Transverse colon (tissue), 4 donors: ENCODE measurements around the gene BRF1. TPM values are rescaled to one million over a fixed set of nuclear protein-coding genes. Genes with fewer than 3 reads are reported as not detected.

Source experiments
- DNase-seq: peaks from one replicate; pipeline ENCODE4 v3.0.0-alpha.2; 2019
- H3K27ac ChIP-seq, 4 donors: fragments of 200-600 bp; sonication (generic); 2 replicates each; pipeline ENCODE4 v1.5.1; 2016 to 2018; ENCODE audit warnings: inconsistent platforms in 4 of 4
- H3K27me3 ChIP-seq: fragments of 200-600 bp; sonication (generic); 2 replicates; pipeline ENCODE4 v1.5.1; 2017; ENCODE audit warnings: inconsistent platforms
- H3K36me3 ChIP-seq, 4 donors: fragments of 200-600 bp; sonication (generic); 2 replicates each; pipeline ENCODE4 v1.5.1; 2017 to 2019; ENCODE audit warnings: inconsistent platforms in 4 of 4
- H3K4me1 ChIP-seq, 4 donors: fragments of 200-600 bp; sonication (generic); 2 replicates each; pipeline ENCODE4 v1.5.1; 2017 to 2020; ENCODE audit warnings: inconsistent platforms in 4 of 4
- H3K4me3 ChIP-seq, 4 donors: fragments of 200-600 bp; sonication (generic); 1 replicate in 1 of 4; 2 replicates in 3 of 4; pipeline versions ENCODE4 v1.5.1 to v1.6.1; 2017 to 2019; ENCODE audit warnings: inconsistent platforms in 4 of 4
- H3K9me3 ChIP-seq, 2 donors: fragments of 200-600 bp; sonication (generic); 2 replicates each; pipeline ENCODE4 v1.5.1; 2017 to 2019; ENCODE audit warnings: inconsistent platforms in 2 of 2
- CTCF ChIP-seq, 5 experiments: fragments of 200-600 bp in 3 of 5; fragments of 450-650 bp in 2 of 5; sonication (generic) in 3 of 5; IDR thresholded peaks; 1 replicate in 2 of 5; 2 replicates in 3 of 5; pipeline ENCODE4 v1.5.1; 2016 to 2017; ENCODE audit warnings: antibody characterized with exemption in 5 of 5, inconsistent platforms in 3 of 5, mild to moderate bottlenecking in 2 of 5, moderate library complexity in 1 of 5
- EP300 ChIP-seq: sonication (generic); formaldehyde crosslinking; IDR thresholded peaks from one replicate; pipeline ENCODE4 v1.6.1; 2017; ENCODE audit warnings: antibody characterized with exemption, low read depth
- POLR2A ChIP-seq: fragments of 450-650 bp; IDR thresholded peaks from one replicate; pipeline ENCODE4 v1.6.1; 2016; ENCODE audit warnings: antibody characterized with exemption, mild to moderate bottlenecking, moderate library complexity
- POLR2AphosphoS5 ChIP-seq, 3 donors: sonication (generic); formaldehyde crosslinking; IDR thresholded peaks; one replicate each; pipeline ENCODE4 v1.6.1; 2016; ENCODE audit warnings: antibody characterized with exemption in 3 of 3
- WGBS, 2 donors: methylation state at CpG; one replicate each; pipeline ENCODE4 v1.1.5; 2018; ENCODE audit warnings: low coverage in 1 of 2; 5-methylcytosine and 5-hydroxymethylcytosine counted together
- in situ Hi-C, 4 donors: fragments of 200-750 bp; cut with MboI; loops; one replicate each; pipeline versions ENCODE4 v1.15.0 to v1.15.1; 2017; ENCODE audit warnings: low sequenced_read_pairs in 3 of 4, low pct_ligation_motif_present in 1 of 4, low pct_unique_long_range_greater_than_20kb in 1 of 4
- intact Hi-C: fragments of 100-400 bp; cut with DNase I; formaldehyde crosslinking; loops from one replicate; pipeline ENCODE4 v1.15.1; 2023; ENCODE audit warnings: low total_unique reads
- total RNA-seq, 4 donors: library from RNA; depleted of rRNA; stranded (reverse); fragments of >200 nt; gene quantifications; one replicate each; pipeline ENCODE4 v1.1.0, GENCODE V29; 2016

Gene BRF1
- total RNA-seq, 4 donors from 2014 or later, result 36.2 to 93.9 (median 62.6) TPM

- in situ Hi-C loops, result no loop called here
- H3K4me1 ChIP-seq, result no peaks in the 10 kb centered on the region
- no peak overlapping the region for H3K27ac ChIP-seq
- WGBS, 2 donors, result 95% methylated on average over 3 of the region's 3 CpGs; no CpG with 5 or more reads in 1 of the 2 donors
- no peak for DNase-seq
- H3K9me3 ChIP-seq, result no peaks in the 10 kb centered on the region
- intact Hi-C loops, result no loop called here
- H3K27me3 ChIP-seq, result no peaks in the 10 kb centered on the region
- peaks cover 0 to 8% (median 3%) of the 10 kb centered on the region in 4 donors for H3K36me3 ChIP-seq
- no peak overlapping the region for H3K4me3 ChIP-seq
- TF ChIP-seq POLR2AphosphoS5 (IDR thresholded peaks at IDR 0.05) (no peak), POLR2A (no peak), EP300 (no peak), CTCF (IDR thresholded peaks at IDR 0.05) (no peak)
These were observed 85.2 kb downstream of the BRF1 start for GRCh38 chr14:105215602-105216001.

- Histone ChIP-seq H3K27me3 (no peaks in the 10 kb centered on the region), H3K9me3 (no peaks in the 10 kb centered on the region), H3K4me3 (no peak overlapping the region), H3K27ac (no peak overlapping the region), H3K36me3 (peaks cover 0 to 8% (median 3%) of the 10 kb centered on the region in 4 donors), H3K4me1 (no peaks in the 10 kb centered on the region)
- intact Hi-C loops, result no loop called here
- TF ChIP-seq POLR2AphosphoS5 (IDR thresholded peaks at IDR 0.05) (no peak), POLR2A (no peak), CTCF (IDR thresholded peaks at IDR 0.05) (no peak), EP300 (no peak)
- in situ Hi-C loops, result no loop called here
- DNase-seq, result no peak
- WGBS, 2 donors, result 91% methylated on average over 8 of the region's 14 CpGs; no CpG with 5 or more reads in 1 of the 2 donors
These were observed 86.4 kb downstream of the BRF1 start for GRCh38 chr14:105214324-105214915.

- Histone ChIP-seq H3K27ac (no peak overlapping the region), H3K9me3 (no peaks in the 10 kb centered on the region), H3K4me1 (no peaks in the 10 kb centered on the region), H3K4me3 (no peak overlapping the region), H3K36me3 (peaks cover 0 to 4% (median 0%) of the 10 kb centered on the region in 4 donors), H3K27me3 (no peaks in the 10 kb centered on the region)
- no peak for TF ChIP-seq POLR2A
- TF ChIP-seq POLR2AphosphoS5 (IDR thresholded peaks at IDR 0.05), result no peak
- TF ChIP-seq EP300, result no peak
- TF ChIP-seq CTCF (IDR thresholded peaks at IDR 0.05), result no peak
- in situ Hi-C loops (no loop called here), intact Hi-C loops (no loop called here)
- DNase-seq, result no peak
- 94% methylated on average over 10 of the region's 10 CpGs; no CpG with 5 or more reads in 1 of the 2 donors for WGBS, 2 donors
These were observed 87.4 kb downstream of the BRF1 start for GRCh38 chr14:105213361-105213760.

GRCh38 chr14:105212541-105213300, 88.1 kb downstream of the BRF1 start:
- in situ Hi-C loops, result no loop called here
- Histone ChIP-seq H3K9me3 (no peaks in the 10 kb centered on the region), H3K4me3 (no peak overlapping the region), H3K4me1 (no peaks in the 10 kb centered on the region), H3K27ac (no peak overlapping the region), H3K36me3 (no peaks in the 10 kb centered on the region), H3K27me3 (no peaks in the 10 kb centered on the region)
- intact Hi-C loops, result no loop called here
- TF ChIP-seq CTCF (IDR thresholded peaks at IDR 0.05), result no peak
- TF ChIP-seq EP300, result no peak
- no peak for TF ChIP-seq POLR2AphosphoS5 (IDR thresholded peaks at IDR 0.05)
- TF ChIP-seq POLR2A, result no peak
- DNase-seq, result no peak
- WGBS, 2 donors, result 90% methylated on average over 17 of the region's 18 CpGs; no CpG with 5 or more reads in 1 of the 2 donors
